Activated T-helper 1 cell treated with anti-CD3 and anti-CD28 coated beads, Interleukin-12 subunit alpha, Interleukin-12 subunit beta, Interleukin-2, Interleukin-4 antibody, amounts not matched to agents 30 ng/mL and 10 ng/mL and 1 ng/mL, durations not matched to agents 14 hours and 24 hours and 36 hours (primary cell): ENCODE data around the gene DMD. TPM values are rescaled to one million over a fixed set of nuclear protein-coding genes. Genes with fewer than 3 reads are reported as not detected.

Experiments used
- DNase-seq: peaks from one replicate; pipeline ENCODE4 v3.0.0; 2021; ENCODE audit warnings: low spot score
- H3K27ac Mint-ChIP-seq: one replicate; pipeline ENCODE4 v1.8.0; 2021; ENCODE audit warnings: mild to moderate bottlenecking, mixed read lengths
- H3K27me3 Mint-ChIP-seq: one replicate; pipeline ENCODE4 v1.8.0; 2022; ENCODE audit warnings: mild to moderate bottlenecking, moderate library complexity, mixed read lengths; ENCODE audit not compliant: insufficient read depth
- H3K36me3 Mint-ChIP-seq: one replicate; pipeline ENCODE4 v1.8.0; 2021; ENCODE audit warnings: low read depth, mixed read lengths
- H3K4me1 Mint-ChIP-seq: one replicate; pipeline ENCODE4 v1.8.0; 2021; ENCODE audit warnings: low read depth, mixed read lengths
- H3K4me3 Mint-ChIP-seq: one replicate; pipeline ENCODE4 v1.8.0; 2021; ENCODE audit warnings: mild to moderate bottlenecking, moderate library complexity, mixed read lengths
- H3K9me3 Mint-ChIP-seq: one replicate; pipeline ENCODE4 v1.8.0; 2021; ENCODE audit warnings: mixed read lengths
- intact Hi-C: fragments of 100-400 bp; cut with micrococcal nuclease; formaldehyde crosslinking; loops from one replicate; pipeline ENCODE4 v1.15.1; 2024
- total RNA-seq: library from RNA; stranded (reverse); gene quantifications from 2 replicates; pipeline ENCODE4 v1.2.3, GENCODE V29; 2022

DMD gene
- total RNA-seq, 1 donor from 2014 or later = 12.8 TPM

GRCh38 chrX:31224381-31225012, 1986.9 kb downstream of the DMD start:
- DNase-seq = no peak
- intact Hi-C loops = loop anchor here (5.0 kb wide), 1 partner anchor 43 kb away; no protein-coding TSS in a partner anchor
- Mint-ChIP-seq H3K4me1 (peaks cover 6% of the 10 kb centered on the region), H3K36me3 (peaks cover 4% of the 10 kb centered on the region), H3K27ac (no peak overlapping the region), H3K4me3 (no peak overlapping the region), H3K27me3 (no peaks in the 10 kb centered on the region), H3K9me3 (no peaks in the 10 kb centered on the region)

GRCh38 chrX:31223817-31224216, 1987.5 kb downstream of the DMD start:
- peaks cover 4% of the 10 kb centered on the region for H3K36me3 Mint-ChIP-seq
- no peak overlapping the region for H3K4me3 Mint-ChIP-seq

GRCh38 chrX:31222946-31223345, 1988.4 kb downstream of the DMD start:
- H3K36me3 Mint-ChIP-seq = peaks cover 4% of the 10 kb centered on the region
- no peak for DNase-seq
- H3K27ac Mint-ChIP-seq = no peak overlapping the region
- intact Hi-C loops = no loop called here
- H3K9me3 Mint-ChIP-seq = no peaks in the 10 kb centered on the region
- H3K27me3 Mint-ChIP-seq = no peaks in the 10 kb centered on the region
- H3K4me1 Mint-ChIP-seq = peaks cover 6% of the 10 kb centered on the region
- H3K4me3 Mint-ChIP-seq = no peak overlapping the region

More at GRCh38 chrX:31223817-31224216, 1987.5 kb downstream of the DMD start:
- DNase-seq = no peak
- Mint-ChIP-seq H3K27me3 (no peaks in the 10 kb centered on the region), H3K27ac (no peak overlapping the region), H3K9me3 (no peaks in the 10 kb centered on the region), H3K4me1 (peaks cover 6% of the 10 kb centered on the region)
- intact Hi-C loops = no loop called here

- H3K4me1 Mint-ChIP-seq = peaks cover 15% of the 10 kb centered on the region
- no peak overlapping the region for H3K4me3 Mint-ChIP-seq
- H3K9me3 Mint-ChIP-seq = no peaks in the 10 kb centered on the region
- intact Hi-C loops = no loop called here
- H3K36me3 Mint-ChIP-seq = peaks cover 3% of the 10 kb centered on the region
- no peak overlapping the region for H3K27ac Mint-ChIP-seq
- H3K27me3 Mint-ChIP-seq = no peaks in the 10 kb centered on the region
- DNase-seq = no peak
These were observed 1992.2 kb downstream of the DMD start for GRCh38 chrX:31219174-31219573.

- H3K4me3 Mint-ChIP-seq = no peak overlapping the region
- peaks cover 11% of the 10 kb centered on the region for H3K4me1 Mint-ChIP-seq
- H3K9me3 Mint-ChIP-seq = no peaks in the 10 kb centered on the region
- H3K36me3 Mint-ChIP-seq = peaks cover 3% of the 10 kb centered on the region
- intact Hi-C loops = no loop called here
- no peak for DNase-seq
- no peak overlapping the region for H3K27ac Mint-ChIP-seq
- no peaks in the 10 kb centered on the region for H3K27me3 Mint-ChIP-seq
These were observed 1994.3 kb downstream of the DMD start for GRCh38 chrX:31217084-31217483.

GRCh38 chrX:31215277-31215815, 1996.0 kb downstream of the DMD start:
- DNase-seq = no peak
- H3K9me3 Mint-ChIP-seq = no peaks in the 10 kb centered on the region
- no peaks in the 10 kb centered on the region for H3K27me3 Mint-ChIP-seq
- H3K4me1 Mint-ChIP-seq = peaks cover 16% of the 10 kb centered on the region
- H3K4me3 Mint-ChIP-seq = no peak overlapping the region
- H3K27ac Mint-ChIP-seq = no peak overlapping the region
- peaks cover 3% of the 10 kb centered on the region for H3K36me3 Mint-ChIP-seq
- intact Hi-C loops = loop anchor here (2.0 kb wide), 2 partner anchors 209 to 443 kb away; no protein-coding TSS in a partner anchor

GRCh38 chrX:31213941-31214340, 1997.4 kb downstream of the DMD start:
- no peak overlapping the region for H3K4me3 Mint-ChIP-seq
- H3K36me3 Mint-ChIP-seq = peaks cover 4% of the 10 kb centered on the region
- no peaks in the 10 kb centered on the region for H3K9me3 Mint-ChIP-seq
- no peaks in the 10 kb centered on the region for H3K27me3 Mint-ChIP-seq
- H3K27ac Mint-ChIP-seq = no peak overlapping the region
- intact Hi-C loops = loop anchor here (1.0 to 2.0 kb wide), 3 partner anchors 175 to 445 kb away; no protein-coding TSS in a partner anchor
- H3K4me1 Mint-ChIP-seq = peaks cover 16% of the 10 kb centered on the region
- no peak for DNase-seq

- peaks cover 5% of the 10 kb centered on the region for H3K36me3 Mint-ChIP-seq
- no peak for DNase-seq
- no peaks in the 10 kb centered on the region for H3K27me3 Mint-ChIP-seq
- H3K27ac Mint-ChIP-seq = no peak overlapping the region
- intact Hi-C loops = no loop called here
- H3K4me1 Mint-ChIP-seq = peaks cover 16% of the 10 kb centered on the region
- H3K4me3 Mint-ChIP-seq = no peak overlapping the region
- no peaks in the 10 kb centered on the region for H3K9me3 Mint-ChIP-seq
These were observed 1998.2 kb downstream of the DMD start for GRCh38 chrX:31212856-31213748.

GRCh38 chrX:31209005-31209628, 2002.2 kb downstream of the DMD start:
- intact Hi-C loops = no loop called here
- H3K27ac Mint-ChIP-seq = no peak overlapping the region
- H3K4me3 Mint-ChIP-seq = no peak overlapping the region
- H3K27me3 Mint-ChIP-seq = no peaks in the 10 kb centered on the region
- H3K4me1 Mint-ChIP-seq = peaks cover 5% of the 10 kb centered on the region
- H3K9me3 Mint-ChIP-seq = no peaks in the 10 kb centered on the region
- no peak for DNase-seq
- peaks cover 2% of the 10 kb centered on the region for H3K36me3 Mint-ChIP-seq

GRCh38 chrX:31201503-31201902, 2009.8 kb downstream of the DMD start:
- Mint-ChIP-seq H3K27ac (peak overlapping the region; percentile 40), H3K9me3 (no peaks in the 10 kb centered on the region), H3K4me3 (no peak overlapping the region), H3K36me3 (peaks cover 5% of the 10 kb centered on the region), H3K27me3 (no peaks in the 10 kb centered on the region), H3K4me1 (peaks cover 4% of the 10 kb centered on the region)
- intact Hi-C loops = no loop called here
- no peak for DNase-seq

GRCh38 chrX:31200430-31200829, 2010.9 kb downstream of the DMD start:
- Mint-ChIP-seq H3K36me3 (peaks cover 5% of the 10 kb centered on the region), H3K4me1 (peaks cover 4% of the 10 kb centered on the region), H3K27me3 (no peaks in the 10 kb centered on the region), H3K4me3 (no peak overlapping the region), H3K9me3 (no peaks in the 10 kb centered on the region), H3K27ac (no peak overlapping the region)
- no peak for DNase-seq
- intact Hi-C loops = no loop called here

- H3K27me3 Mint-ChIP-seq = no peaks in the 10 kb centered on the region
- intact Hi-C loops = no loop called here
- no peak for DNase-seq
- H3K36me3 Mint-ChIP-seq = peaks cover 5% of the 10 kb centered on the region
- no peak overlapping the region for H3K27ac Mint-ChIP-seq
- peaks cover 4% of the 10 kb centered on the region for H3K4me1 Mint-ChIP-seq
- H3K9me3 Mint-ChIP-seq = no peaks in the 10 kb centered on the region
- H3K4me3 Mint-ChIP-seq = no peak overlapping the region
These were observed 2011.6 kb downstream of the DMD start for GRCh38 chrX:31199840-31200114.
